Spleen (tissue), 11 donors: ENCODE data around the gene FCN3. TPM values are rescaled to one million over a fixed set of nuclear protein-coding genes. Genes with fewer than 3 reads are reported as not detected.
"Not testable (repeated sequence)": the region's sequence is repeated elsewhere in the genome, so short reads cannot be mapped to it uniquely, and the experiment has no call there.

ENCODE experiments used
- DNase-seq: peaks from one replicate; pipeline ENCODE4 v3.0.0-alpha.2; 2020
- H3K27ac ChIP-seq, 8 donors: fragments of 200-600 bp; sonication (generic) in 7 of 8; 1 replicate in 4 of 8; 2 replicates in 4 of 8; pipeline versions ENCODE4 v1.5.0 to v1.8.0; 2016 to 2021; ENCODE audit warnings: inconsistent platforms in 4 of 8, mild to moderate bottlenecking in 4 of 8, moderate library complexity in 1 of 8
- H3K27me3 ChIP-seq, 7 donors: fragments of 200-600 bp; sonication (generic) in 6 of 7; replicated peaks in 1 of 7; 1 replicate in 4 of 7; 2 replicates in 3 of 7; pipeline versions ENCODE4 v1.5.0 to v1.8.0; 2016 to 2021; ENCODE audit warnings: inconsistent platforms in 3 of 7, mild to moderate bottlenecking in 1 of 7
- H3K36me3 ChIP-seq, 6 donors: fragments of 200-600 bp; sonication (generic) in 5 of 6; 1 replicate in 4 of 6; 2 replicates in 2 of 6; pipeline versions ENCODE4 v1.5.0 to v1.8.0; 2016 to 2021; ENCODE audit warnings: inconsistent platforms in 2 of 6
- H3K4me1 ChIP-seq, 6 donors: fragments of 200-600 bp; sonication (generic) in 5 of 6; 1 replicate in 3 of 6; 2 replicates in 3 of 6; pipeline versions ENCODE4 v1.5.0 to v1.8.0; 2016 to 2021; ENCODE audit warnings: inconsistent platforms in 3 of 6
- H3K4me3 ChIP-seq, 8 donors: fragments of 200-600 bp; sonication (generic) in 7 of 8; 1 replicate in 4 of 8; 2 replicates in 4 of 8; pipeline versions ENCODE4 v1.5.0 to v1.8.0; 2016 to 2021; ENCODE audit warnings: inconsistent platforms in 4 of 8, mild to moderate bottlenecking in 4 of 8, moderate library complexity in 2 of 8
- H3K9me3 ChIP-seq, 8 donors: fragments of 200-600 bp; sonication (generic) in 7 of 8; 1 replicate in 4 of 8; 2 replicates in 4 of 8; pipeline versions ENCODE4 v1.5.0 to v1.8.0; 2016 to 2021; ENCODE audit warnings: inconsistent platforms in 4 of 8
- POLR2A ChIP-seq, 3 donors: fragments of 450-650 bp; IDR thresholded peaks; one replicate each; pipeline ENCODE4 v1.5.1; 2017; ENCODE audit warnings: antibody characterized with exemption in 3 of 3, mild to moderate bottlenecking in 1 of 3
- POLR2AphosphoS5 ChIP-seq, 3 donors: sonication (generic); formaldehyde crosslinking; IDR thresholded peaks; one replicate each; pipeline ENCODE4 v1.5.1; 2017; ENCODE audit warnings: antibody characterized with exemption in 3 of 3
- WGBS, 5 donors: extraction: QIAGEN DNeasy Blood & Tissue Kit in 3 of 5; methylation state at CpG; one replicate each; pipeline versions ENCODE4 v1.1.5 to v1.1.7; 2013 to 2018; 5-methylcytosine and 5-hydroxymethylcytosine counted together
- intact Hi-C: fragments of 100-400 bp; cut with DNase I; formaldehyde crosslinking; loops from one replicate; pipeline ENCODE4 v1.15.0; 2023; ENCODE audit warnings: low total_unique reads
- polyA plus RNA-seq, 3 donors: library from polyadenylated mRNA; stranded (reverse); fragments of 200-250 nt; gene quantifications; one replicate each; pipeline ENCODE4 v1.2.1, GENCODE V29; 2013
- total RNA-seq, 7 donors: library from RNA; depleted of rRNA in 3 of 7; stranded (reverse); fragments of >200 nt in 3 of 7; fragmentation: NEBNext Ultra II Directional in 4 of 7; extraction: Animal tissue kit (Norgen Biotek cat#: 25700) in 4 of 7; gene quantifications; one replicate each; pipeline versions ENCODE4 v1.1.0 to v1.2.1, GENCODE V29; 2016 to 2021
- TF ChIP-seq, protein P1 (sequence below), 11 experiments: fragments of 200-600 bp in 7 of 11; fragments of 450-650 bp in 4 of 11; sonication (generic) in 4 of 11; IDR thresholded peaks in 8 of 11; conservative IDR thresholded peaks in 3 of 11; 1 replicate in 7 of 11; 2 replicates in 4 of 11; pipeline versions ENCODE4 v1.4.0 to v1.8.0; 2016 to 2021; ENCODE audit warnings: antibody characterized with exemption in 11 of 11, inconsistent platforms in 4 of 11, mild to moderate bottlenecking in 1 of 11
- donor health status: healthy with polysubstance abuse.
- donor health status: DM: no; HTN: no; CAD: no; lungs with moderate emphysema.
- donor health status: DM: no; HTN: no; CAD: no.
- donor health status: Bipolar disorder and iron deficiency.
- donor health status: healthy.
- donor health status: DM: no; HTN: no; CAD: no.
- donor health status: DM: yes; HTN: yes; CAD: no.

Gene FCN3
- total and polyA plus RNA-seq, 10 donors, result 3.7 to 21.7 (median 9.2) TPM

GRCh38 chr1:27388337-27389005, 13.8 kb upstream of the FCN3 start:
- intact Hi-C loops, result no loop called here
- Histone ChIP-seq H3K4me1 (peaks cover 15 to 40% (median 31%) of the 10 kb centered on the region in 6 donors), H3K4me3 (no peak overlapping the region), H3K27ac (no peak overlapping the region), H3K36me3 (no peaks in the 10 kb centered on the region), H3K27me3 (peaks cover 0 to 15% (median 0%) of the 10 kb centered on the region in 7 donors), H3K9me3 (no peaks in the 10 kb centered on the region)
- TF ChIP-seq, protein P1, sequence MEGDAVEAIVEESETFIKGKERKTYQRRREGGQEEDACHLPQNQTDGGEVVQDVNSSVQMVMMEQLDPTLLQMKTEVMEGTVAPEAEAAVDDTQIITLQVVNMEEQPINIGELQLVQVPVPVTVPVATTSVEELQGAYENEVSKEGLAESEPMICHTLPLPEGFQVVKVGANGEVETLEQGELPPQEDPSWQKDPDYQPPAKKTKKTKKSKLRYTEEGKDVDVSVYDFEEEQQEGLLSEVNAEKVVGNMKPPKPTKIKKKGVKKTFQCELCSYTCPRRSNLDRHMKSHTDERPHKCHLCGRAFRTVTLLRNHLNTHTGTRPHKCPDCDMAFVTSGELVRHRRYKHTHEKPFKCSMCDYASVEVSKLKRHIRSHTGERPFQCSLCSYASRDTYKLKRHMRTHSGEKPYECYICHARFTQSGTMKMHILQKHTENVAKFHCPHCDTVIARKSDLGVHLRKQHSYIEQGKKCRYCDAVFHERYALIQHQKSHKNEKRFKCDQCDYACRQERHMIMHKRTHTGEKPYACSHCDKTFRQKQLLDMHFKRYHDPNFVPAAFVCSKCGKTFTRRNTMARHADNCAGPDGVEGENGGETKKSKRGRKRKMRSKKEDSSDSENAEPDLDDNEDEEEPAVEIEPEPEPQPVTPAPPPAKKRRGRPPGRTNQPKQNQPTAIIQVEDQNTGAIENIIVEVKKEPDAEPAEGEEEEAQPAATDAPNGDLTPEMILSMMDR (IDR thresholded peaks at IDR 0.05 in 8 of 11, conservative IDR thresholded peaks at IDR 0.05 in 3 of 11), result peak; percentile 75 to 95 (median 93)
- TF ChIP-seq POLR2A (IDR thresholded peaks at IDR 0.05) (no peak), POLR2AphosphoS5 (IDR thresholded peaks at IDR 0.05) (peak in 1 of 3 donors; percentile 10)
- WGBS, 5 donors, result 40 to 48% (median 45%) methylated on average over 5 of the region's 5 CpGs
- DNase-seq, result peak; percentile 87

GRCh38 chr1:27384797-27385196, 10.2 kb upstream of the FCN3 start:
- H3K27ac ChIP-seq, H3K4me3 ChIP-seq, H3K36me3 ChIP-seq, DNase-seq, intact Hi-C loops, H3K9me3 ChIP-seq: not testable (repeated sequence)
- Histone ChIP-seq H3K4me1 (peaks cover 0 to 35% (median 13%) of the 10 kb centered on the region in 6 donors), H3K27me3 (peaks cover 0 to 10% (median 0%) of the 10 kb centered on the region in 7 donors)
- WGBS, 5 donors, result 82 to 94% (median 93%) methylated on average over 3 of the region's 3 CpGs

GRCh38 chr1:27383661-27384060, 9.0 kb upstream of the FCN3 start:
- H3K4me1 ChIP-seq, result peaks cover 0 to 32% (median 10%) of the 10 kb centered on the region in 6 donors
- no peaks in the 10 kb centered on the region for H3K36me3 ChIP-seq
- H3K27me3 ChIP-seq, result peaks cover 0 to 10% (median 0%) of the 10 kb centered on the region in 7 donors
- no peak overlapping the region for H3K4me3 ChIP-seq
- 85 to 90% (median 89%) methylated on average over 13 of the region's 13 CpGs for WGBS, 5 donors
- no peak for TF ChIP-seq POLR2AphosphoS5 (IDR thresholded peaks at IDR 0.05)
- TF ChIP-seq POLR2A (IDR thresholded peaks at IDR 0.05), result no peak
- TF ChIP-seq, protein P1 (IDR thresholded peaks at IDR 0.05 in 8 of 11, conservative IDR thresholded peaks at IDR 0.05 in 3 of 11), result no peak
- no peaks in the 10 kb centered on the region for H3K9me3 ChIP-seq
- no peak for DNase-seq
- intact Hi-C loops, result no loop called here
- H3K27ac ChIP-seq, result no peak overlapping the region

DNA sequence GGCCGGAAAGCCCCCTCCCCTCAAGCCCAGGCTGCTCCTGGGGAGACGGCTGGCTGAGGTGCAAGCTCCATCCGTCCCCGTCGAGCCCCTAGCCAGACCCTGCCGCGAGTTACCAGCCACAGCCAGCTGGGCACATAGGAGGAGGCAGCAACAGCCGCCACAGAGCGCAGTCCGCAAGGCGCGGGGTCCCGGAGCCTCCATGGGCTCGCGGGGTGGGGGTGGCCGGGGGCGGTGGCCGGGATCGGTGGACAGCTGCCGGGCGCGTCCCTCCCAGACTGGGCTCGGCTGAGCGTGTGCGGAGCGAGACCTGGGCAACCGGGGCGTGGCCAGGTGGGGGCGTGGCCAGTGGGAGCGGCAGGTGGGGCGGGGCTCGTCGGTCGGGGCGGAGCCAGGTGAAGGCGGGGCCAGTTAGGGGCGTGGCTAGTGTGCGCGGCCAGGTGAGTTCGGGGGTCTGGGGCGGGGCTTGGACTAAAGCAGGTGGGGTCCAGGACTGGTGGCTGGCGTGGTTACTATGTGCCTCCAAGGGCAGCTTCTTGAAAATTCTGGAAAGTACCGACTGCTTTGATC, 8.5 kb upstream of the FCN3 start, which contains the start of gene CD164L2:
Gene CD164L2 (minus strand): TSS at position 295 of the 567 bp plus-strand sequence. CDS start 94 bp downstream, at position 201.
- no peaks in the 10 kb centered on the region for H3K36me3 ChIP-seq

More for the DNA sequence above, 8.5 kb upstream of the FCN3 start, which contains the start of gene CD164L2:
- Histone ChIP-seq H3K27ac (no peak within 1 kb of the TSS), H3K4me3 (peak within 1 kb of the TSS in 1 of 8 donors; percentile 21), H3K9me3 (no peaks in the 10 kb centered on the region), H3K27me3 (peaks cover 0 to 10% (median 0%) of the 10 kb centered on the region in 7 donors), H3K4me1 (peaks cover 0 to 27% (median 6%) of the 10 kb centered on the region in 6 donors)
- peak; percentile 83 for DNase-seq
- intact Hi-C loops, result no loop called here
- WGBS, 5 donors, result 24 to 32% (median 27%) methylated on average over 15 to 43 of the region's 43 CpGs
- TF ChIP-seq POLR2AphosphoS5 (IDR thresholded peaks at IDR 0.05) (no peak), POLR2A (IDR thresholded peaks at IDR 0.05) (no peak)
- TF ChIP-seq, protein P1 (IDR thresholded peaks at IDR 0.05 in 8 of 11, conservative IDR thresholded peaks at IDR 0.05 in 3 of 11), result no peak
